AG04449 (cell line): ENCODE data around the gene LY6G5B.

Experiments
- CTCF ChIA-PET: fragments of 350-600 bp; formaldehyde crosslinking; extraction: SDS; loops from one replicate; lab custom pipeline; 2021; ENCODE audit warnings: antibody characterized with exemption; lab: Yijun Ruan, JAX
- POLR2A ChIA-PET: fragments of 400-600, 350-600 bp; formaldehyde crosslinking; extraction: SDS; loops from one replicate; lab custom pipeline; 2020; ENCODE audit warnings: antibody characterized with exemption, inconsistent platforms; lab: Yijun Ruan, JAX
- DNase-seq: peaks from one replicate; pipeline ENCODE4 v3.0.0-alpha.2; 2010; ENCODE audit warnings: low read depth, low spot score
- H3K4me3 ChIP-seq: 2 replicates; pipeline ENCODE4 v1.5.1; 2011; ENCODE audit warnings: low read depth, mild to moderate bottlenecking, control low read depth, low read length
- CTCF ChIP-seq: IDR thresholded peaks from one replicate; pipeline ENCODE4 v1.5.1; 2011; ENCODE audit warnings: mild to moderate bottlenecking, moderate library complexity, low read length, control low read depth, inconsistent platforms; ENCODE audit not compliant: insufficient read depth; ENCODE audit errors: missing control alignments

Gene LY6G5B

GRCh38 chr6:31710523-31711219, 40.9 kb downstream of the LY6G5B start:
- CTCF ChIA-PET: interaction anchor here (0.8 kb wide), 1 partner anchor 20 kb away, joined by 3 read pairs; no protein-coding TSS in a partner anchor
- TF ChIP-seq CTCF: no peak
- no peak for DNase-seq
- POLR2A ChIA-PET: no interaction called here
- no peak overlapping the region for H3K4me3 ChIP-seq

- ChIA-PET CTCF (interaction anchor here (0.8 to 1.1 kb wide), 2 partner anchors 19 to 30 kb away, joined by 3 read pairs; partner anchors contain the start of gene LY6G5C), POLR2A (interaction anchor here (1.4 kb wide), 1 partner anchor 16 kb away, joined by 5 read pairs; no protein-coding TSS in a partner anchor)
- no peak for DNase-seq
- TF ChIP-seq CTCF: no peak
- no peak overlapping the region for H3K4me3 ChIP-seq
Measured at GRCh38 chr6:31711233-31711632, 41.5 kb downstream of the LY6G5B start.

- CTCF ChIA-PET: interaction anchor here (0.8 to 1.8 kb wide), 3 partner anchors 10 to 118 kb away, joined by 3 to 4 read pairs (median 3); partner anchors contain the start of gene LY6G5C
- DNase-seq: no peak
- POLR2A ChIA-PET: interaction anchor here (1.4 kb wide), 1 partner anchor 15 kb away, joined by 5 read pairs; no protein-coding TSS in a partner anchor
- no peak overlapping the region for H3K4me3 ChIP-seq
- TF ChIP-seq CTCF: peak; percentile 21
Measured at GRCh38 chr6:31712296-31712695, 42.5 kb downstream of the LY6G5B start.

DNA sequence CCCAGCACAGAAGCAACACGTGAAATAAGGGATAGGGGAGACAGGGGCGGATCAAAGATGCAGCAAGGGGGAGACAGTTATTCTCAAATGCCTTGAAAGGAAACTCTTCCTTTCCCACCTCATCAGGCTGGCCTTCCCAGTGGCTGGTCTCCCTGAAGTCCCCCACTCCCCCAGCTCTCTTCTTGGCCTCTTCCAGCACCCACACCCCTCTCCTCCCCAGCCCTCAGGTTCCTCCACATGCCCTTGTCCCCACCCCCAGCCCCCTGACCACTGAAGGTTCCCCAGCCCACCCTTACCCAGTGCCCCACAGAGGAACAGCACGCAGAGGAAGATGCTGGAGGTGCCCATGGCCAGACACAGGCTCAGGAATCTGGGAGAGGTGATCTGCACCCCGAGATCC, 43.7 kb downstream of the LY6G5B start:
- POLR2A ChIA-PET: interaction anchor here (0.8 kb wide), 1 partner anchor 114 kb away, joined by 4 read pairs; the partner anchor contains the start of gene HSPA1B
- H3K4me3 ChIP-seq: no peak overlapping the region
- TF ChIP-seq CTCF: no peak
- CTCF ChIA-PET: interaction anchor here (1.8 to 3.0 kb wide), 2 partner anchors 16 to 117 kb away, joined by 4 to 12 read pairs; partner anchors contain the start of gene DDAH2
- DNase-seq: no peak

- POLR2A ChIA-PET: interaction anchor here (0.6 to 0.8 kb wide), 2 partner anchors 19 to 113 kb away, joined by 4 read pairs; partner anchors contain the start of gene HSPA1B
- H3K4me3 ChIP-seq: no peak overlapping the region
- CTCF ChIA-PET: interaction anchor here (0.6 to 3.0 kb wide), 3 partner anchors 14 to 116 kb away, joined by 3 to 12 read pairs (median 4); partner anchors contain the start of gene DDAH2
- TF ChIP-seq CTCF: no peak
- no peak for DNase-seq
Measured at GRCh38 chr6:31713991-31714684, 44.4 kb downstream of the LY6G5B start.
